Stimulated activated CD8-positive, alpha-beta memory T cell treated with anti-CD3 and anti-CD28 coated beads, Interleukin-7, amount 100 ng/mL, for 1 hour (primary cell): ENCODE data around the gene FBRSL1.
"Not testable (repeated sequence)": the region's sequence is repeated elsewhere in the genome, so short reads cannot be mapped to it uniquely, and the experiment has no call there.

Source experiments
- DNase-seq, 2 donors: peaks; one replicate each; pipeline ENCODE4 v3.0.0-alpha.2; 2020; ENCODE audit warnings: low read depth in 2 of 2

Gene FBRSL1

DNA sequence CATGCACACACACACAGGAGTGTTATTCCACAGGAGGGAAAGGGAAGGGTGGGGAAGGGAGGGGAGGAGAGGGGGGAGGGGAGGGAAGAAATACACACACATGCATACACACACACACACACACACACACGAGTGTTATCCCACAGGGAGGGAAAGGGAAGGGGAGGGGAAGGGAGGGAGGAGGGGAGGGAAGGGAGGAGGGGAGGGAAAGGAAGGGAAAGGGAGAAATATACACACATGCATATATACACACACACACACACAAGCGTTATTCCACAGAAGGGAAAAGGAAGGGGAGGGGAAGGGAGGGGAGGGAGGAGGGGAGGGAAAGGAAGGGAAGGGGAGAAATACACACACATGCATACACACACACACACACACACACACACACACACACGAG, 19.6 kb upstream of the FBRSL1 start:
- no peak for DNase-seq

DNA sequence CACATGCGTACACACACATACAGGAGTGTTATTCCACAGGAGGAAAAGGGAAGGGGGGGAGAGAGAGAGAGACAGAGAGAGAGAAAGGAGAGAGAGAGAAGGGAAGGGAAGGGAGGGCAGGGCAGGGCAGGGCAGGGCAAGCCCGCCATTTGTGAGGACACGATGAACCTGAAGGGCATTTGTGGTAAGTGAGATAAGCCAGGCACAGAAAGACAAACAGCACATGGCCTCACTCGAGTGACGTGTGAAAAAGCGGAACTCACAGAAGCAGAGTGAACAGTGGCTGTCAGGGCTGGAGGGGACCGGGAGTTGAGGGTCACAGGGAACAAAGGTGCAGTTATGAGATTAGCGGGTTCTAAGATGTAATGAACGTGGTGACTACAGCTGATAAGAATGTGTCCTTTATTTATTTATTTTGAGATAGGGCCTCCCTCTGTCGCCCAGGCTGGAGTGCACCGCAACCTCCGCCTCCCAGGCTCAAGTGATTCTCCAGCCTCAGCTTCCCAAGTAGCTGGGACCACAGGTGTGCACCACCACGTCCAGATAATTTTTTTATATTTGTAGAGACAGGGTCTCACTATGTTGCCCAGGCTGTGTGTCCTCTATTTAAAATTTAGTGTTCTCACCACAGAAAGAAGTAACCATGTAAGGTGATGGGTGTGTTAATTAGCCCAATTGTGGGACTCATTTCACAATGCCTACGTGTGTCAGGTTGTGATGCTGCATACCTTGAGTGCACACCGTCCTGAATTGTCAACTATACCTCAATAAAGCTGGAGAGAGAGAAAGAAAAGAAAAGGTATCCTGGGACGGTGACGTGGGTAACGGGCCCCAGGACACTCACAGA, 18.7 kb upstream of the FBRSL1 start:
- DNase-seq = no peak

DNA sequence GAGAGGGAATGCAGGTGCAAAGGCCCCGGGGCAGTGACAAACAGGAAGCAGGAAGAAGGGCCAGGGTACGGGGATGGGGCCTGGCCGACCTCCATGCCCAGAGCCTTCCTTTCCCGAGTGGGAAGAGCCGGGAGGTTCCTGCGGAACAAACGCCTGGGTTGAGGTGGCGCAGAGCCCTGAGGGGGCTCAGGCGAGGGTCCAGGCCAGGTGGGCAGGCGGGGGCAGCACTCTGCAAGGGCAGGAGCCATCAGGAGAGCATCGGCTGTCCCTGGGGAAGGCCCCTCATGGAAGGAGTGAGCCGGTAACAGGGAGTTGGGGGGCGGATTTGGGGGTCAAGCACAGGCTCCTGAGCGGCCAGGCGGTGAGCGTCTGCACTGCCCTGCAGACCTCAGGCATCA, 18.1 kb upstream of the FBRSL1 start:
- no peak for DNase-seq

DNA sequence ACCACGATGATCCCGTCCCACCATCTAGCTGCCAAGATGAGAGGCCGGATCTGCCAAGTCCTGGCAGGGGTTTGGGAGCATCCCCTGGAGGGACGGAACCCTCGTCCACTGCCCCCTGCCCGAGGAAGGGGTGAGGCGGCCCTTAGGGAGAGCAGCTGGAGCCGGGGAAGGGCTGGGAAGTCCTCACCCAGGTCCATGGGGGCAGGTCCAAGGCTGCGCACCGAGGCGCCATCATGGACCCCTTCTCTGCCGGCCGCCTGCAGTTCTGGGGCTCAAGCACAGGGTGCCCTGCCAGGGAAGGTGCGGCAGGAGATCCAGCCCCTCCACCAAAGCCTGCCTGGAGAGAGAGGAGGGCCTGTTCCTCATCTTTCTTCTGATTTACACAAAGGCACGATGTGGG, 17.6 kb upstream of the FBRSL1 start:
- DNase-seq = no peak

DNA sequence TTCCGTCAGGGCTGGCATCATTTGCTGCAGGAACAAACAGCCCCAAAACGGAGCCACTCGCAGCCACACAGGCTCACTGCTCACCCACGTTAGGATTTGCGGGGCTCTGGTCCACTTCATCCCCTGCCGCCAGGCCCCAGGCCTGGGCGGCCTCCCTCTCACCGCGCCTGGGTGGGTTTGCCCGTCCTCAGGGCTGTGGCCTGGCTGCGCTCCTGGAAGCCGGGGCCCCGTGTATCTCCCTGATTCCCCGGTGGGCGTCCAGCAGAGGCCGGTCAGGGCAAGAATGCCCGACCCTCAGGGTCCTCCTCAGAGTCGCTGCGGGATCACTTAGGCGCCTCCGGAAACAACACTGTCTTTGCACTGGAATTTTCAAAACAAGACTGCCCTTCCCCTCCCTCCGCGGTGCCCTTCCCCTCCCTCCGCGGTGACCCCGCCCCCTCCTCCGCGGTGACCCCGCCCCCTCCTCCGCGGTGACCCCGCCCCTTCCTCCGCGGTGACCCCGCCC, 15.7 kb upstream of the FBRSL1 start:
- DNase-seq = no peak

DNA sequence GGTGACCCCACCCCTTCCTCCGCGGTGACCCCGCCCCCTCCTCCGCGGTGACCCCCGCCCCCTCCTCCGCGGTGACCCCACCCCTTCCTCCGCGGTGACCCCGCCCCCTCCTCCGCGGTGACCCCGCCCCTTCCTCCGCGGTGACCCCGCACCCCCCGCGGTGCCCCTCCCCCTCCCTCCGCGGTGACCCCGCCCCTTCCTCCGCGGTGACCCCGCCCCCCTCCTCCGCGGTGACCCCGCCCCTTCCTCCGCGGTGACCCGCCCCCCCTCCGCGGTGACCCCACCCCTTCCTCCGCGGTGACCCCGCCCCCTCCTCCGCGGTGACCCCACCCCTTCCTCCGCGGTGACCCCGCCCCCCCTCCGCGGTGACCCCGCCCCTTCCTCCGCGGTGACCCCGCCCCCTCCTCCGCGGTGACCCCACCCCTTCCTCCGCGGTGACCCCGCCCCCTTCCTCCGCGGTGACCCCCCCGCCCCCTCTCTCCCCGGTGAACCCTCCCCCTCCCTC, 15.1 kb upstream of the FBRSL1 start:
- DNase-seq = not testable (repeated sequence)

DNA sequence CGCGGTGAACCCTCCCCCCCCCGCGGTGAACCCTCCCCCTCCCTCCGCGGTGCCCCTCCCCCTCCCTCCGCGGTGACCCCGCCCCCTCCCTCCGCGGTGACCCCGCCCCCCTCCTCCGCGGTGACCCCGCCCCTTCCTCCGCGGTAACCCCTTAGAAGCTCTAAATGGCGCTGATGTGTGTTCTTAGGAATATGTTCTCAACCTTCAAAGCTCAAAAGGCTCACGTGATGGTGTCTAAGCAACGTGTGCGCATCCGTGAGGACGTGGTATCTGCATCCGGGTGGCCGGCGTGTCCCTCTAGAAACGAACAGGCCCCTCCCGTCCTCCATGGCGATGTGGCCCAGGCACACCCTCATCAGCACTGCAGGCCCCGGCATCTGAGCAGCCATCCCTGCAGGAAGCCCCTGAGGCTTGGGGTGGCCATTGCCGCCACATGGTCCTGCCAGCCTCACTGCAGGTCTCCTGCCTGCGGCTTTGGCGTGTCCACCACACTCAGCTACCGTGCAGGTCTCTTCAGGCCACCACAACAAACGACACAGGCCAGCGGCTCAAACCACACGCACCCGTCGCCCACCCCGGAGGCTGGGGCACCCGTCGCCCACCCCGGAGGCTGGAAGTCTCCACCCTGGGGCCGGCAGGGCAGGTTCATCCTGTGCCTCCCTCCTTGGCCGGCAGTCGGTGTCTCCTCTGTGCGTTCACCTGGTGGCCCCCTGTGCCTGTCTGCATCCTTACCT, 14.5 kb upstream of the FBRSL1 start:
- DNase-seq = no peak

DNA sequence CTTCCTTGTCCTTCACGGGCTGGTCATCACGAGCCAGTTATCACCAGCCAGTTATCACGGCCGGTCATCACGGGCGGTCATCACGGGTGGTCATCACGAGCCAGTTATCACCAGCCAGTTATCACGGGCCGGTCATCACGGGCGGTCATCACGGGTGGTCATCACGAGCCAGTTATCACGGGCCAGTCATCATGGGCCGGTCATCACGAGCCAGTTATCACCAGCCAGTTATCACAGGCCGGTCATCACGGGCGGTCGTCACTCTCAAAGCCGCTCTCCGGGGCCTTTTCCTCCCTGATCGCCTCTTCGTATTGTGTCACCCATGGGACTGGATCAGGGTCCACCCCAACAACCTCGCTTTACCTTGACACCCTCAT, 13.9 kb upstream of the FBRSL1 start:
- DNase-seq = no peak

DNA sequence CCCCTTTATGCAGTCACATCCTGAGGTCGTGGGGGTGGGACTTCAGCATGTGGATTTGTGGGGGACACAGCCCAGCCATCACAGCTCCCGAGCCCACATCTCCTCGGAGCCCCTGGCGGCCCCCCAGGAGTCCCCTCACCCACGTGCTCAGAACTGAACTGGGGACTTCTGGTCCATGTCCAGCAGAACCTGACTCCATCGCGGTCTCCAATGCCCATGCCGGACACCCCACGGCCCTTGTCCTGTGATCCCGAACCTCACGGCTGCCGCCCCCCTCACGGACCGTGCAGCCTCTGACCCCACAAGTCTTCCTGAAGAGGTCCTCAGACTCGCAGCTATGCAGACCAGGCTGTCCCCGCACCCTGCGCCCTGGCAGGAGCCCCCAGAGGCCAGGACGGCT, 13.5 kb upstream of the FBRSL1 start:
- DNase-seq = no peak

DNA sequence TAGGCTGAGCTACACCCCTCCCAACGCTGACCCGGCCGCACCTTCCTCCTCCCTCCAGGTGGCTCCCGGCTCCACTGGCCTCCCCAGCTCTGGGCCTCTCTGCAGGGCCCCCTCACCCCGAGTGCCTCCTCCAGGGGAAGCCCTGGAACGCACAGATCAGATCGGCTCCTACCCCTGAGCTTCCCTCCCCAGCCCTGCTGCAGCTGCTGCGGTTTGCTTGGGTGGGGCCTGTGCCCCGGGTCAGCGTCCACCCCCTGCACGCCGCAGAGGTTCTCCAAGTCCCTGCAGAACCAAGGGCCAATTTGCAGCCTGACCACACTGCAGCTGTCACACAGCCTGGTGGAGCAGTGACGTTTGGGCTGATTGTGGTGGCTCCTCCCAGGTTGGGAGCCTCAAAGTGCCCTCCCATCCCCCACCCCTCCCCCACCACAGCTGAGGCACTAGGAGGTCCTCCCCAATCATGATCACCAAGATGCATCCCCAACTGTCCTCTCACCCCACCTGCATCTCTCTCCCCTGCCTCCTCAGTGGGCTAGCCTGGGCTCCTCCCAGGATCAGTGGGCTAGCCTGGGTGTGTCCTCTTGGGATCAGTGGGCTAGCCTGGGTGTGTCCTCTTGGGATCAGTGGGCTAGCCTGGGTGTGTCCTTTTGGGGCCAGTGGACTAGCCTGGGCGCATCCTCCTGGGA, 12.8 kb upstream of the FBRSL1 start:
- DNase-seq = no peak

DNA sequence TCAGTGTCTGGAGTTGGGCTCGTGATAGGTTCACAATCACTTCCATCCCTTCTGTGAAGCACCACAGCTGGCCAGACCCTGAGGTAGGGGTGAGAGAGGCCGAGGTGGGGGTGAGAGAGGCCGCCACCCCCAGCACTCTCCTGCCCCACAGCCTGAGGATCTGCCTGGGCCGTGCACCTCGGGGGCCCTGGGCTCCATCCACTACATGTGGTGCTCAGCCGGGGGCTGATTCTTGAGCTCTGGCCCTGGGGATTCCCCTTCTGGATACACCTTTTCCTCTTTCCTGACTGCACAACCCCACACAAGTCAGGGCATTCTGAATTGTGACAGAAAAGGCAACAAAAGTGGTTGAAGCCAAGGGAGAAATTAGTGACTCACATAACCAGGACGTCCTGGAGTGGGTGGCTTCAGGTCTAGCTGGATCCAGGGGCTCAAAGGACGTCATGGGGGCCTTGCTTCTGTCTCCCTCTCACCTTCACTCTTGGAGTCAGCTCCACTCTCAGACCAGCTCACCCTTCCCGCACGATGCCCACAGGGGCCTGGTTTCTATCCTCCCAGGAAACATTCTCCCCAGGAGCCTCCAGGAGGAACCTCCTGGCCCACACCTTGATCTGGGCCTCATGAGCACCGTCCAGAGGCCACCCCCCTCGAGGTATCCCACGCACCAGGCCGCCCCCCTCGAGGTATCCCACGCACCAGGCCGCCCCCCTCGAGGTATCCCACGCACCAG, 12.1 kb upstream of the FBRSL1 start:
- no peak for DNase-seq

DNA sequence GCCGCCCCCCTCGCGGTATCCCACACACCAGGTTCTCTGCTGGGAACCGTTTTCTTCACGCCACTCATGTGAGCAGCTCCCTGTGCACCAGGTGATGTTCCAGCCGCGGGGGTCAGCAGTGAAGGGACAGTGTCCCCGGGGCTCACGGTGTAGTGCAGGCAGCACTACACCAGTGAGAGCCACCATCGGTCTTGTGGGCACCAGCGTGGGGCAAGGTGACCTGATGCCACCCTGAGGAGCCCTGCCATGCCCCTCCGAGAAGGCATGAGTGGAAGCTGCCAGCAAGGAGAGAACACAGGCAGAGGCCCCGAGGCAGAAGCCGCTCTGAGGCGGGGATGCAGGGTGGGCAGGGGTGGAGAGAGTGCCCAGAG, 11.5 kb upstream of the FBRSL1 start:
- no peak for DNase-seq

DNA sequence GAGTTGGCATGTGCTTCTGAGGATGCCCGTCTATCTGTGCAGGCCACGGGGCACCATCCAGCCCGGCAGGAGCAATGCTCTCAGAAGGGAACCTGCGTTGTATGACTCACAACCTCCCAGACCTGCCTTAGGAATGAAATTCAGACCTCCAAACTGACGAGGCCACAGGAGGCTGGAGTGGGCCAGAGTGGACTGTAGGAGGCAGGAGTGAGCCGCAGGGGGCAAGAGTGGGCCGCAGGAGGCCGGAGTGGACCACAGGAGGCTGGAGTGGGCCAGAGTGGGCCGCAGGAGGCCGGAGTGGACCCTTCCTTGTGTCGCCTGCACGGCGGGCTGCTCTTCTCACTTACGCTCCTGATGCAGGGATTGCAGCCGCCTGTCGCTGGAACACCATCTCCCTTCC, 11.1 kb upstream of the FBRSL1 start:
- DNase-seq = no peak

DNA sequence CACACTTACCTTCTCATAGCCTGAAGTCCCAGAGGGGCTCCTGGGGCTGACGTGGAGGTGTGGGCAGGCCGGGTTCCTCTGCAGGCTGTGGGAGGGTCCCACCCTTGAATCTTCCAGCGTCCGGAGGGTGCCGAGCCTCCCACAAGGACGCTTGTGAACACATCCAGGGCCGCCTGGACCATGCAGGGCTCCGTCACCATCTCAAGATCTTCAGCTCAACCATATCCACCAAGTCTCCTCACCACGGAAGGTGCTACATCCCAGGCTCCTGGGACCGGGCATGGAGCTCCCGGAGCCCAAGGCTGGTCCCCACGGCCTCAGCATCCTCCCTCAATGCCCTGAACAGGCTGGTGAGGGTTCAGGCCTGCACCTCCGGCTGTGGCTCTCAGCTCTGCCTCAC, 10.7 kb upstream of the FBRSL1 start:
- DNase-seq = no peak

DNA sequence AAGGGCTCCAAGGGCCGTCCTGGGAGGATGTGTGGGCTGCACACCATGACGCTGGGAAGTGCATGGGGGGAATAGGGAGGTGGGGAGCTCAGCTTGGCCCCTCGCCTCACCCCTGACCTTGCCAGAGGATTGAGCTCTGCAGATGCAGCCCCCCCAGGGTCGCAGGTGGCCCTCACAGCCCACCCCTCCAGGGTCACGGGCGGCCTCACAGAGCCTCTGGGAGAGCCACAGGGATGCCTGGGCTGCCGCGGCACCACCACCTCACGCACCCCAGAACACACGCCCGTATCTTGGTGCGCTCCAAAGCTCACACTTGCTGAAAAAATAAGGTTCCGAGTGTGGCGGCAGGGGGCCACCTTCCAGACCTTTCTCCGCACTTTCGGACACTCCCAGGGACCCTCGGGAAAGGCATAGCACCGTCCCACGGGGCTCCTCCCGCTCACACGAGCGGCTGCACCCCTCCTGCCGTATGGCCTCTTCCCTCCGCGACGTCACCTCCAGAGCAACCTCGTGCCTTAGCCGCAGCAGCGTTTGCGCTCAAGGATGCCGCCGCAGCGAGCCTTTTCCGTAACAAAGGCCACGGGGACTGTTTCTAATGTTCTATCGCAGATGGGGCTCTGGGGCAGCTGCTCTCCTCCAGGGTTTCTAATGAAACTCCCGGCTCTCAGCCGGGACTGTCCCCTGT, 9.9 kb upstream of the FBRSL1 start:
- DNase-seq = no peak

DNA sequence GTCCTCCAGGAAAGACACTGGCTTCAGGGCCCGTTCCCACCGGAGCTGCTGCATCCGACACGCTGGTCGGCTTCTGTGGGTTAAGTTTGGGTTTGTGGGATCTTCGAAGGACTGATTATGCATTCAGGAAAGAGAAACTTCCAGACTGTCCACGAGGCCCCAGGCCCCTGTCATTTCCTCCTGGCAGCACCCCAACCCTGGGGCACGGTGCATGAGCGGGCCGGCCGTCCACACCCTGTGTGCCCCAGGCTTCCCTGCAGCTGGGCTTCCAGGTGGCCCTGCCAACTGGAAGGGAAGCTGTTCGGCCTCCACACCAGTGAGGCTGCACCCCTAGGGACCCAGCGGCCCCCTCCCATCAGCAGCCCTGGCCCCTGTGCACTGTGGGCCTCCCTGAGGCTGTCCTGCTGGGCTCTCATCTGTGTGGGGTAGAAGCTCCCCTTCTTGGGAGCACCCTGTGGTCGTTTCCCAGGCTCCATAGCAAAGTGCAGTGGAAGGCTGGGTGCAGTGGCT, 9.3 kb upstream of the FBRSL1 start:
- DNase-seq = no peak

DNA sequence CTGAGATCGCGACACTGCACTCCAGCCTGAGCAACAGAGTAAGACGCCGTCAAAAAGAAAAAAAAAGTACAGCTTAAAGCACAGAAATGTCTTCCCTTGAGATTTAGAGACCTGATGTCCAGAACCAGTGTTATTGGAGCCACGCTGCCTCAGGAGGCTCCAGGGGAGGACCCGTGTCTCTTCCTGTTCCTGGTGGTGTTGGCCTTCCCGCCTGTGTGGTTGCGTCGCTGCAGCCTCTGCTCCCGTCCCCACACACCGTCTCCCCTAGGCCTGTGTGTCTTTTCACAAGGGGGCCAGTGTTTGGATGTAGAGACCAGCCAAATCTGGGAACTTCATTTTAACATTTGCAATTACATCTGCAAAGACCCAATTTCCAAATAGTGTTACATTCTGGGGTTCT, 8.6 kb upstream of the FBRSL1 start:
- no peak for DNase-seq

DNA sequence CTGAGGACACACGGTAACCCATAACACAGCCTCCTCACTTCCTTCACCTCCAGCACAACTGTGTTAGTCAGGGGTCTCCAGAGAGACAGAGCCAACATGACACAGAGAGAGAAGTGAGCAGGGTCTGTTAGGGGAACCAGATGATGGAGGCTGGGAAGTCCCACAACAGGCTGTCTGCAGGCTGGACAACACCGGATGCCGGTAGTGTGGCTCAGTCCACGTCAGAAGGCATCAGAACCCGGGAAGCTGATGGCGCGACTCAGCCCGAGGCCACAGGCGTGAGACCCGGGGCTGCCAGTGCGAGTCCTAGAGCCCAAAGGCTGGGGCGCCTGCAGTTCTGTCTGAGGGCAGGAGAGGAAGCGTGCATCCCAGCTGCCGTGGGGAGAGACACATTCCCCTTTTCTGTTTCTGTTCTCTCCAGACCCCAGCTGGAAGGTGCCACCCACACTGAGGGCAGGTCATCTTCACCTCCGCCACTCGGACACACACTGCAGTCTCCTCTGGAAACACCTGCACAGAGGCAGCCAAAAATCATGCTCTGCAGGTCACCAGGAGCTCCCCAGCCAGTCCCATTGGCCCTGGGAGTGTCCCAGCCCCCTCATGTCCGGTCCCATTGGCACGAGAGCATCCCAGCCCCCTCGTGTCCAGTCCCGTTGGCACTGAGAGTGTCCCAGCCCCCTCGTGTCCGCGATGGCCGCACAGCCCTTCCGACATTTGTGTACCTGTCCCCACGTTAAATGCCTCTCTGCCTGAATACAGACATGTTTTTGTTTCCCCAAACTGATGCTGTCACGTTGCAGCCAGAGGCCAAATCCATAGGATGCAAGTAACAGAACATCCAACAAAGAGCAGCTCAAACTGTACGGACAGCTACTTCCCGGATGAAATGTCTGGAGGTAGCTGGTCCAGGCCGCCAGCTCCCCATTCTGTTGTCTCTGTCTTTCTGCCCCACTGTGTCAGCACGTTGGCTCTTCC, 7.9 kb upstream of the FBRSL1 start:
- DNase-seq = no peak

DNA sequence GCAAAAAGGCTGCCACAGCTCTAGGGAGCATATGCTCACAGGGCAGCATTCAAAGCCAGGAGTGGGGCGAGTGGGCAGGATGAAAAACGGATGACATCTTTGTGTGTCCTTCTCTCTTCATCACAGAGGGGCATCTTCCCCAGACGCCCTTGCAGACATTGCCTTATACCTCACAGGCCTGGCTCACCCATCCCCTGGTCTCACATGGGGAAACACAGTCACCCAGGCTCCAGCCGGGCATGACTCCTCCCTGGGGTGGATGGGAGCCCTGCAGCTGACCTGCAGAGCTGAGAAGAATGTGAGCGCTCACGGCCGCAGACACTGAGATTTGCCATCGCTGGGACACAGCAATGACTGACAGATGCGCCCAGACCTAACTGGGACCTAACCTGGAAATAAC, 7.2 kb upstream of the FBRSL1 start:
- DNase-seq = no peak

DNA sequence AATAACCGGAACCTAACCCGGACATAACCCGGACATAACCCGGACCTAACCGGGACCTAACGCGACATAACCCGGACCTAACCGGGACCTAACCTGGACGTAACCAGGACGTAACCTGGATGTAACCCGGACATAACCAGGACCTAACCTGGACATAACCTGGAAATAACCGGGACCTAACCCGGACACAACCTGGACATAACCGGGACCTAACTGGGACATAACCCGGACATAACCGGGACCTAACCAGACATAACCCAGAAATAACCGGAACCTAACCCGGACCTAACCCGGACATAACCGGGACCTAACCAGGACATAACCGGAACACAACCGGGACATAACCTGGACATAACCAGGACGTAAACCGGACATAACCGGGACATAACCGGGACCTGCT, 6.7 kb upstream of the FBRSL1 start:
- no peak for DNase-seq
